K562 (cell line): ENCODE measurements around the gene PTK6. TPM values are rescaled to one million over a fixed set of nuclear protein-coding genes. Genes with fewer than 3 reads are reported as not detected.

Source experiments
- ATAC-seq: fragments of 200-7000 bp; cut with Tn5 transposase; 3 replicates; pipeline ENCODE4 v1.9.1; 2020; ENCODE audit warnings: moderate library complexity
- BruUV-seq: library from RNA; stranded (reverse); fragments of 400-500 nt; replicated peaks from 2 replicates; lab custom pipeline; 2021; lab: Mats Ljungman, UMichigan
- CTCF ChIA-PET: fragments of 300-600 bp; formaldehyde crosslinking; extraction: SDS; loops from one replicate; lab custom pipeline; 2021; ENCODE audit warnings: low intra/inter-chr PET ratio; lab: Yijun Ruan, JAX
- POLR2A ChIA-PET: fragments of 300-600, 350-650 bp; sonication (Branson Sonifier 250); formaldehyde crosslinking; extraction: SDS; loops from one replicate; lab custom pipeline; 2021; ENCODE audit warnings: antibody characterized with exemption, inconsistent platforms; lab: Yijun Ruan, JAX
- DNase-seq, 4 experiments: peaks; one replicate each; pipeline versions ENCODE4 v3.0.0 to v3.0.0-alpha.2; 2011 to 2018; ENCODE audit warnings: low spot score in 3 of 4, mixed read lengths in 3 of 4; ENCODE audit errors: extremely low read depth in 1 of 4
- FAIRE-seq: peaks from 2 replicates; lab custom pipeline; 2011; peaks lifted over from hg19 to GRCh38; lab: Jason Lieb, UNC
- H2AFZ ChIP-seq: 2 replicates; pipeline ENCODE4 v1.6.0; 2011; ENCODE audit warnings: low read depth, low read length, control low read depth, inconsistent platforms
- H3K27ac ChIP-seq: fragments of 200-600 bp; 3 replicates; pipeline ENCODE4 v1.8.0; 2011; ENCODE audit warnings: low read depth, mild to moderate bottlenecking, control low read depth, inconsistent platforms, low read length, moderate library complexity, mixed read lengths; ENCODE audit errors: extremely low read depth
- H3K27me3 ChIP-seq, 2 experiments: fragments of 300-600 bp in 1 of 2; 2 replicates in 1 of 2; 3 replicates in 1 of 2; pipeline versions ENCODE4 v1.6.0 to v1.8.0; 2011; ENCODE audit warnings: inconsistent platforms in 2 of 2, low read length in 2 of 2, mild to moderate bottlenecking in 1 of 2, mixed read lengths in 1 of 2, moderate library complexity in 1 of 2; ENCODE audit not compliant: control insufficient read depth in 2 of 2, insufficient read depth in 2 of 2
- H3K36me3 ChIP-seq: fragments of 300-600 bp; 3 replicates; pipeline ENCODE4 v1.8.0; 2011; ENCODE audit warnings: mild to moderate bottlenecking, low read length, inconsistent platforms; ENCODE audit not compliant: control insufficient read depth, insufficient read depth
- H3K4me1 ChIP-seq, 2 experiments: fragments of 200-600 bp in 1 of 2; replicated peaks in 1 of 2; 2 replicates in 1 of 2; 3 replicates in 1 of 2; pipeline versions ENCODE4 v1.5.1 to v1.8.0; 2011; ENCODE audit warnings: inconsistent platforms in 2 of 2, low read length in 2 of 2, mild to moderate bottlenecking in 1 of 2, mixed read lengths in 1 of 2, moderate library complexity in 1 of 2; ENCODE audit not compliant: control insufficient read depth in 2 of 2, insufficient read depth in 2 of 2
- H3K4me2 ChIP-seq: 2 replicates; pipeline ENCODE4 v1.6.1; 2011; ENCODE audit warnings: low read length, control low read depth, inconsistent platforms, mixed read lengths; ENCODE audit not compliant: insufficient read depth
- H3K4me3 ChIP-seq: fragments of 200-600 bp; sonication (generic), shearing (Covaris generic); 2 replicates; pipeline ENCODE4 v1.5.1; 2016; ENCODE audit warnings: control low read depth, inconsistent platforms
- H3K79me2 ChIP-seq: fragments of 200-600 bp; 3 replicates; pipeline ENCODE4 v1.8.0; 2011; ENCODE audit warnings: low read length, inconsistent platforms; ENCODE audit not compliant: control insufficient read depth, insufficient read depth
- H3K9ac ChIP-seq, 2 experiments: 2 replicates each; pipeline versions ENCODE4 v1.6.0 to v1.6.1; 2011; ENCODE audit warnings: low read depth in 2 of 2, low read length in 2 of 2, control low read depth in 1 of 2, inconsistent platforms in 1 of 2, mild to moderate bottlenecking in 1 of 2, mixed read lengths in 1 of 2; ENCODE audit not compliant: insufficient read depth in 1 of 2
- H3K9me1 ChIP-seq: one replicate; pipeline ENCODE4 v1.6.0; 2011; ENCODE audit warnings: inconsistent platforms, mild to moderate bottlenecking, low read length, moderate library complexity; ENCODE audit not compliant: control insufficient read depth, insufficient read depth
- H3K9me3 ChIP-seq: replicated peaks from 2 replicates; pipeline ENCODE4 v1.5.1; 2011; ENCODE audit warnings: low read depth, low read length, inconsistent platforms; ENCODE audit not compliant: control insufficient read depth, insufficient read depth
- H4K20me1 ChIP-seq: replicated peaks from 2 replicates; pipeline ENCODE4 v1.6.1; 2011; ENCODE audit warnings: low read length, inconsistent platforms, mixed read lengths; ENCODE audit not compliant: control insufficient read depth, insufficient read depth
- CEBPG ChIP-seq, 3 experiments: fragments of 200-800 bp in 1 of 3; sonication (Bioruptor generic) in 1 of 3; sonication (generic) in 1 of 3; formaldehyde crosslinking in 1 of 3; IDR thresholded peaks in 2 of 3; conservative IDR thresholded peaks in 1 of 3; 2 replicates each; pipeline versions ENCODE4 v1.6.1 to v1.8.0; 2016 to 2022; ENCODE audit warnings: missing compliant biosample characterization in 2 of 3, missing genetic modification characterization in 2 of 3, mild to moderate bottlenecking in 1 of 3, missing genetic modification reagents in 1 of 3
- HNRNPL ChIP-seq: fragments of 200-400 bp; formaldehyde crosslinking; IDR thresholded peaks from 2 replicates; pipeline ENCODE4 v1.6.1; 2017; ENCODE audit warnings: low read depth, mild to moderate bottlenecking, low read length
- POLR2G ChIP-seq: fragments of 200-400 bp; formaldehyde crosslinking; IDR thresholded peaks from 2 replicates; pipeline ENCODE4 v1.6.1; 2017; ENCODE audit warnings: low read depth, mild to moderate bottlenecking, antibody characterized with exemption, low read length, moderate library complexity
- WGBS: fragments of 100-300 bp; shearing (Covaris generic); methylation state at CpG from one replicate; pipeline ENCODE4 v1.1.6; 2016; ENCODE audit warnings: low coverage, mixed read lengths; ENCODE audit not compliant: insufficient coverage; ENCODE audit errors: missing lambda C conversion rate; 5-methylcytosine and 5-hydroxymethylcytosine counted together
- in situ Hi-C: fragments of 300-500 bp; cut with MboI; formaldehyde crosslinking; loops from 4 replicates; pipeline ENCODE4 v1.15.0; 2018; ENCODE audit warnings: inconsistent platforms, mixed read lengths
- intact Hi-C: fragments of 100-400 bp; cut with micrococcal nuclease; formaldehyde crosslinking; loops from 2 replicates; pipeline ENCODE4 v1.14.2; 2022
- polyA plus RNA-seq, 8 experiments: library from polyadenylated mRNA; depleted of rRNA in 4 of 8; stranded (reverse) in 5 of 8; unstranded in 3 of 8; fragments of >200 nt; fragmentation: Nextera tagmentation in 2 of 8; fragmentation: Illumina TruSeq in 1 of 8; extraction: Ambion mirVana in 2 of 8; extraction: Trizol in 1 of 8; gene quantifications; 2 replicates each; pipeline versions ENCODE4 v1.2.1 to v1.2.3, GENCODE V29; 2011 to 2014; ENCODE audit warnings: inconsistent platforms in 1 of 8, missing spikeins in 1 of 8
- total RNA-seq, 7 experiments: library from RNA; depleted of rRNA in 6 of 7; stranded (reverse); fragments of >200 nt in 6 of 7; fragmentation: Illumina TruSeq in 2 of 7; extraction: Trizol in 2 of 7; gene quantifications; 2 replicates each; pipeline versions ENCODE4 v1.2.1 to v1.2.3, GENCODE V29; 2011 to 2021; ENCODE audit warnings: low replicate concordance in 1 of 7

Gene PTK6
- total and polyA plus RNA-seq, 9 of the 15 experiments (the other 6 are each of a cell fraction or from before 2014, with no cell fraction given): 0.07 TPM; not detected in 8

GRCh38 chr20:63566395-63567135 lies 29.4 kb upstream of the PTK6 start:
- Histone ChIP-seq H3K4me1 (peaks cover 0 to 89% of the 10 kb centered on the region in 2 experiments; a peak in 3 of 5 replicates), H4K20me1 (no peaks in the 10 kb centered on the region), H3K27me3 (peaks cover 0 to 24% of the 10 kb centered on the region in 2 experiments; a peak in 2 of 5 replicates), H3K36me3 (no peaks in the 10 kb centered on the region), H3K79me2 (no peaks in the 10 kb centered on the region), H3K27ac (no peak overlapping the region), H3K9me3 (no peaks in the 10 kb centered on the region), H3K9me1 (no peaks in the 10 kb centered on the region), H3K4me3 (no peak overlapping the region), H3K9ac (no peak overlapping the region), H3K4me2 (no peak overlapping the region), H2AFZ (no peak overlapping the region)
- ChIA-PET CTCF (no interaction called here), POLR2A (interaction anchor here (0.6 to 1.9 kb wide), 5 partner anchors 11 to 197 kb away, joined by 3 to 9 read pairs (median 3); partner anchors contain the start of gene PPDPF)
- FAIRE-seq: no peak
- in situ Hi-C loops (no loop called here), intact Hi-C loops (no loop called here)
- DNase-seq: no peak
- no peak for ATAC-seq
- 56% methylated on average over 35 of the region's 46 CpGs for WGBS
- BruUV-seq: no TSS peak
- TF ChIP-seq CEBPG (CRISPR knock-in tag; IDR thresholded peaks at IDR 0.05): no peak
- no peak for TF ChIP-seq CEBPG (tag; conservative IDR thresholded peaks at IDR 0.05 in 1 of 2, IDR thresholded peaks at IDR 0.05 in 1 of 2)
- 0 out of 2 replicates have a peak, but pooled peaks have one; percentile 37 for TF ChIP-seq HNRNPL
- peak; percentile 48; the same call in 1 of the 2 replicates for TF ChIP-seq POLR2G
